ENCODE measurements around the gene TP63. TPM values are rescaled to one million over a fixed set of nuclear protein-coding genes. Genes with fewer than 3 reads are reported as not detected.

The TP63 gene
- total RNA-seq, 4 donors from 2014 or later = 1.5 to 2.5 TPM; not detected in 2

DNA sequence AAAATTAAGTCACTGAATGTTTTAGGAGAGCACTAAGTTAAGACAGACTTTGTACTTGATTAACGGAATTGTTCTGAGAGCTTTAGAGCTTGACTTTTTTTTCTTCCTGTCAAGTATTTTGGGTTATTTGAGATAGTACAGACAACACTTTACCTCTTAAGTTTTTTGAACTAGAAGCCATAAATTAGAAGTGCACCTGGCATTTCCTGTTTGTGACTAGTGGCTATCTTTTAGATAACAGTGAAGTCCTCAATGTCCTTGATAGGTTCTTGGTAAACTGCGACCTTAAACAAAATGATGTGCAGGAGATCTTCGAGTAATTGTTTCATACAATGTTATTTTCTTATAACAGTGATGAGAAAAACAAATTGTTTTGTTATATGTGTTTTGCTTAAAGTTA, 213.9 kb downstream of the TP63 start:
- H3K27me3 ChIP-seq = no peaks in the 10 kb centered on the region
- DNase-seq = no peak
- no peaks in the 10 kb centered on the region for H3K9me3 ChIP-seq
- intact Hi-C loops (cut with DNase I; ENCODE audit: low total_unique reads) = no loop called here
- no peak overlapping the region for H3K4me3 ChIP-seq
- no peak overlapping the region for H3K27ac ChIP-seq
- TF ChIP-seq POLR2A (IDR thresholded peaks at IDR 0.05) = no peak
- TF ChIP-seq, protein P1, sequence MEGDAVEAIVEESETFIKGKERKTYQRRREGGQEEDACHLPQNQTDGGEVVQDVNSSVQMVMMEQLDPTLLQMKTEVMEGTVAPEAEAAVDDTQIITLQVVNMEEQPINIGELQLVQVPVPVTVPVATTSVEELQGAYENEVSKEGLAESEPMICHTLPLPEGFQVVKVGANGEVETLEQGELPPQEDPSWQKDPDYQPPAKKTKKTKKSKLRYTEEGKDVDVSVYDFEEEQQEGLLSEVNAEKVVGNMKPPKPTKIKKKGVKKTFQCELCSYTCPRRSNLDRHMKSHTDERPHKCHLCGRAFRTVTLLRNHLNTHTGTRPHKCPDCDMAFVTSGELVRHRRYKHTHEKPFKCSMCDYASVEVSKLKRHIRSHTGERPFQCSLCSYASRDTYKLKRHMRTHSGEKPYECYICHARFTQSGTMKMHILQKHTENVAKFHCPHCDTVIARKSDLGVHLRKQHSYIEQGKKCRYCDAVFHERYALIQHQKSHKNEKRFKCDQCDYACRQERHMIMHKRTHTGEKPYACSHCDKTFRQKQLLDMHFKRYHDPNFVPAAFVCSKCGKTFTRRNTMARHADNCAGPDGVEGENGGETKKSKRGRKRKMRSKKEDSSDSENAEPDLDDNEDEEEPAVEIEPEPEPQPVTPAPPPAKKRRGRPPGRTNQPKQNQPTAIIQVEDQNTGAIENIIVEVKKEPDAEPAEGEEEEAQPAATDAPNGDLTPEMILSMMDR (IDR thresholded peaks at IDR 0.05) = no peak
- H3K4me1 ChIP-seq = no peaks in the 10 kb centered on the region
- H3K36me3 ChIP-seq = no peaks in the 10 kb centered on the region

DNA sequence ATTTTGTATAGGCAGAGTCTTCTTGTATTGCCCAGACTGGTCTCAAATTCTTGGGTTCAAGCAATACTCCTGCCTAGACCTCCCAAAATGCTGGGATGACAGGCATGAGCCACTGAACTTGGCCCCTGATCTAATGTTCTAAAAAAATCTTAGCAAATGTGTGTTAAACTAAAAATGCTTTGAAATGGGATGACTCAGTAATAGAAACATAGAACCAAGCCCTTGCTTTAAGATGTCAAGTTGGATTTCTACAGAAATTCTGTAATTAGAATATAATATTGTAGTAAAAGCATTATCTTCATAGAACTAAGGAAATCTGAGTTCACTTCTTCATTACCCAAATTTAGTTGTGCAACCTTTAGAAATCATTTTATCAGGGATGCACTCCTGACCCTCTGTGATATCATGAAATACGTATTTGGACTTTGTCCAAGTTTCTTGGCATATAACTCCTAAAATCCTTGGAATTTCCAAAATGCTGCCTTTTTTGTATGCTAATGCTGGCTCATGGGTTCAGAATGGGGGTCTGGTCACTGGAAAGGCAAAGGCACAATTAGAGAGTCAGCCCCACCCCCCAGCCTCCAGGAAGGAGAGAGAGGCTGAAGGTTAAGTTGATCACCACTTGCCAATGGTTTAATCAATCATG, 217.3 kb downstream of the TP63 start:
- Histone ChIP-seq H3K4me3 (no peak overlapping the region), H3K27ac (no peak overlapping the region), H3K36me3 (no peaks in the 10 kb centered on the region), H3K9me3 (no peaks in the 10 kb centered on the region), H3K27me3 (no peaks in the 10 kb centered on the region), H3K4me1 (no peaks in the 10 kb centered on the region)
- DNase-seq = no peak
- intact Hi-C loops (cut with DNase I; ENCODE audit: low total_unique reads) = no loop called here
- TF ChIP-seq, protein P1 (IDR thresholded peaks at IDR 0.05) = no peak
- TF ChIP-seq POLR2A (IDR thresholded peaks at IDR 0.05) = no peak

DNA sequence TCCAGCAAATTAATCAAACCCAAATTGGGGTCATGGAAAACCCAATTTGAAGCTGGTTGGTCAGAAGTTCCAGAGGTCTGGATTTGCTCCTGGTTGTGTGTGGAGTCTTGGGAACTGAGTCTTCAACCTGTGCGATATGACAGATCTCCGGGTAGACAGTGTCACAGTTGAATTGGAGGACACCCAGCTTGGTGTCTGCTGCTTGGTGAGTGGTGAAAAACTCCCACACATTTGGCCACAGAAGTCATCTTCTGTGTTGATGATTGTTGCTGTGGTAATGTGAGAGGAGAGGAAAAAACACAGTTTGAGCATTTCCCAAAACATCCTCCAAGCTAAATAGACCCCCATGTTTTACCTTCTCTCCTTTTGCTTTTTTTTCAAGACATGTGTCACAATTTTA, 218.1 kb downstream of the TP63 start:
- Histone ChIP-seq H3K9me3 (no peaks in the 10 kb centered on the region), H3K27me3 (no peaks in the 10 kb centered on the region), H3K4me3 (no peak overlapping the region), H3K27ac (no peak overlapping the region), H3K4me1 (no peaks in the 10 kb centered on the region), H3K36me3 (no peaks in the 10 kb centered on the region)
- no peak for TF ChIP-seq POLR2A (IDR thresholded peaks at IDR 0.05)
- TF ChIP-seq, protein P1 (IDR thresholded peaks at IDR 0.05) = no peak
- intact Hi-C loops (cut with DNase I; ENCODE audit: low total_unique reads) = no loop called here
- DNase-seq = no peak

DNA sequence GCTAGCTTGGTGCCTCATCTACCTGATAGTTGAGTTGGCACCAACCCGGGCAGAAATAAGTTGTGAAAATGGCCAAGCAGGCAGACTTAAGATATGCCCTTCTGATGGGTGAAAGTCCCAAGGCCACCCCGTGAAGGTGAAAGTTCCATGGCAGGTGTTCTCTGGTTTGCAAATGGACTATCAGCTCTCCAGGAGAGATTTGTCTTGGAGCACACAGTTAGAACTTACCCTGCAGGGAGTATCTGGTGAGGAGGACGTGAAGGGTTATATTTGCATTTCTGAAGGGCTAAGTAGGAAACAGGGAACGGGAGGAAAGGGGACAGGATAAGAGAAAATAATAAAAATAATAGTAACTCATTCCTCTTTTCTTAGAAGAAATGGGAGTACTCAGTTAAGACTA, 220.5 kb downstream of the TP63 start:
- H3K27me3 ChIP-seq = no peaks in the 10 kb centered on the region
- no peak for DNase-seq
- no peak overlapping the region for H3K27ac ChIP-seq
- H3K4me3 ChIP-seq = no peak overlapping the region
- H3K36me3 ChIP-seq = no peaks in the 10 kb centered on the region
- H3K4me1 ChIP-seq = no peaks in the 10 kb centered on the region
- H3K9me3 ChIP-seq = no peaks in the 10 kb centered on the region
- intact Hi-C loops (cut with DNase I; ENCODE audit: low total_unique reads) = no loop called here
- TF ChIP-seq, protein P1 (IDR thresholded peaks at IDR 0.05) = no peak
- no peak for TF ChIP-seq POLR2A (IDR thresholded peaks at IDR 0.05)

DNA sequence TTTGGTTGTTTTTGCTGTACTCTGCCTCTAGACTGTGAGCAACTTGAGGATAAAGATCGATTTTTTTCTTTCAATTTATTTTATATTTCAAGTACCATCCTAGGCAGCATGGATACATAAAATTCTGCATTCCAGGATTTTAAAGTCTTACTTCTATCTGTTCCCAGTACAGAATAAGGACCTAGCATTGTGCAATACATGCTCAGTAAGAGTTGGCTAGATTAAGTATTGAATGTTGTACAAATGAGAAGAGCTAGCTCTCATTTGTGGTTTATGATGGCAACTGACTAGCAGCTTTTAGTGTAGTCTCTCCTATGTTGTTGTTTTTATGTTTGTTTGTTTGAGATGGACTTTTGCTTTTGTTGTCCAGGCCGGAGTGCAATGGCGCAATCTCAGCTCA, 222.7 kb downstream of the TP63 start:
- H3K27ac ChIP-seq = no peak overlapping the region
- intact Hi-C loops (cut with DNase I; ENCODE audit: low total_unique reads) = no loop called here
- no peaks in the 10 kb centered on the region for H3K4me1 ChIP-seq
- no peaks in the 10 kb centered on the region for H3K27me3 ChIP-seq
- DNase-seq = no peak
- no peaks in the 10 kb centered on the region for H3K9me3 ChIP-seq
- H3K4me3 ChIP-seq = no peak overlapping the region
- H3K36me3 ChIP-seq = no peaks in the 10 kb centered on the region
- TF ChIP-seq, protein P1 (IDR thresholded peaks at IDR 0.05) = no peak
- no peak for TF ChIP-seq POLR2A (IDR thresholded peaks at IDR 0.05)

Data from uterus (tissue), 4 donors.